Measurements from ENCODE around the gene GTPBP1.

Gene GTPBP1

DNA sequence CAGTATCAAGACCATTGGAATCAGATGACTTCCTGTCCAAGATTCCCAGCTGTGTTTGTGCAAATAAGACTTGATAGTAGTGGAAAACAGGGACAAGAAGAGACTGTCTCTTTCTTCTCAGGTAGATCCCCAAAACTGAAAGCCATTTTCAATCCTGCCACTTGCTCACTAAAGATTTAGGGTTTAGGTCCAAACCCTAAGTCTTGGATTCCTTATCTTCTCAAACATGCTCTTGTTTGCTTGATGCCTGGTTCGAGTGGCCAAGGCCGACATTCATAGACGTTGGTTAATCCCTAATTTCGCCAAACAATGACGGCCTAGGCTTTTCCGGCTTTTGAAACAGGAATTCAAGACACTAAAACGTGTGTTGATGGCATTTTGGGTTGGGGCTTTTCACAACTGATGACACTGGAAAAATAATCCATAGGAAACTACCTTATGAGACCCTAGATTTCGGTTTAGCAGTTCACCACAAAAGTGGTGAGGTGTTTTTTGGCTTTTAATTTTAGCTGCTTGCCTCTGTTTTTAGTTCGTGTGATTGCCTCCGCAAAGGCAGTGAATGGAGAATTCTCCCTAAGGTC, 1.0 kb upstream of the GTPBP1 start:
- DNase-seq: peak in 1 of 4 experiments; percentile 19

DNA sequence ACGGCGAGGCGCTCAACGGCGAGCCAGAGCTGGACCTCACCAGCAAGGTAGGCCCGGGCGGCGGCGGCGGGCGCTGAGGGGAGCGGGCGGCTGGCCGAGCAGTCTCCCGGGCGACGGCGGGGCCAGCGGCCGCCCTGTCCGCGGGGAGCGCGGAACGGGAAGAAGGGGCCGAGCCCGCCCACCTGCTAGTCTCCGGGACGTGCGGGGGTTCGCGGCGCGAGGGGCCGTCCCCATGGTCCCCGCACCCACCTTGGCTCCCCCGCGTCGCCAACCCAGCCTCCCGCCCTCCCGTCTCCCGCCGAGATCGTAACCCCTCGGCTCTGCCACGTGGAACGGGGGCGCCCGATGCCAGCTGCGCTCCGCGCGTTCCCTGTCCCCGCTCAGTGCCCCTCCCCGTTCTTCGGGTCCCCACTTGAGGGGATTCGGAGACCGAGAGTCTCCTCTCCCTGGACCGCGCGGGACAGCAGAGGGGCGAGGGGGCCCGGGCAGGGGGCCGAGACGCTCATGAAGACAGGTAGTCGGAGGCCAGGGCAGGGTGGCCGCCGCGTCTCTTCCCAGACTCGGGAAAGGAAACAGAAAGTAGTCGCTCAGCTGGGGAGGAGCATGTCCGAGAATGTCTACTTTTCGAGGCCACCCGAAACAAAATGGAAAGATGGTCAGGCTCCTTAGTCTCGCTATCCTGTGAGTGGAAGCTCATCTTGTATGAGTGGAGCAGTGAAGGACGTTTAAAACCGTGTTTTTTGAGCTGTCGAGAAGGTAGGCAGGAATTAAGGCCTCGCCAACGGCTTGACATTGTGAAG, 557 bp downstream of the GTPBP1 start:
- peak in 3 of 4 experiments; percentile 42 to 70 (median 48) for DNase-seq

DNA sequence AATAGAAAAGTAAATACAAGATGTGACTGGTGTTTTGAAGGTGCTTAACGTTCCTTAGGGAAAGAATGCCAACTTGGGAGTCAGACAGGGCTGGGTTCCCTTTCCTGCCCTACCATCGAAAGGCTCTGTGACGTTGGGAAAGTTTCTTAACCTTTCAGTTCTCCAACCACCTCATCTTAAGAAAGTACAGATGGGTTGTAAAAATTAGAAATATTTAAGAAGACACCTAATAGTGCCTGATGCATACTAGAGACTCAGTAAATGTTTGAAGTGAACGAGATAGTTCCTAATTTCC, 1.1 kb downstream of the GTPBP1 start:
- no peak for DNase-seq

DNA sequence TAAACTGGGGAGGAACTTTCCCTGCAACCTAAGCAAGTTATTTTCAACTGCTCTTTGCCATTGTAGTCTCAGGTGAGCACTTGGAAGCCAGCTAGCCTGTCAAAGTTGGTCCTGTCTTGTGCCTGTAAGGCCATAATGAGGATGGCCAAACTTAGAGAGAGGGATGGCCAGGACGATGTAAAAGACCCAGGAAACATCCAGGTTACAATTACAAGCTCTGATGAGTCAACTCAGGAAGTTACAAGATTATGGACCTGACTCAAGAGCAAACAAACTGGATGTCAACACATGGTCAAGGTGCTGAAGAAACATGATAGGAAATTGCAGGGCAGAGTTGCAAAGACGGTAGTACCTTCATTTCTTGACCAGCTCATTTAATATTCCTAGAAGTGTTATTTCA, 1.6 kb downstream of the GTPBP1 start:
- peak in 2 of 4 experiments; percentile 28 to 47 for DNase-seq

DNA sequence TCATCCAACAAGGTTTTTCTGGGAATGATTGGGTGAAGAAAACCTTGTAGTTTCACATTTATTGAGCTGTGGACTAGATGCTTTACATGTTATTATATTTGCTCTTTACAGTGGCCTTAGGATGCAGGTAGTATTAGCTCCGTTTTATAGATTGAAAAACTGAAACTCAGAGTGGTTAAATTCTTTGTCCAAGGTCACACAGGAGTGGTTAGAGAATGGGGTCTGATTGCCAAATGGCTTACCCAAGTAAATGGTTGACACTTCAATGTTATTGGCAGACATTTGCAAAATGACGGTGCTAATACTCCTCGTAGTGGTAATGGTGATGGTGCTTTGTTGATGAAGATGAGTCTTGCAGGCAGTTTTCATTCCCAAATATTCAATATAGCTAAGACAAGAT, 2.2 kb downstream of the GTPBP1 start:
- DNase-seq: no peak

DNA sequence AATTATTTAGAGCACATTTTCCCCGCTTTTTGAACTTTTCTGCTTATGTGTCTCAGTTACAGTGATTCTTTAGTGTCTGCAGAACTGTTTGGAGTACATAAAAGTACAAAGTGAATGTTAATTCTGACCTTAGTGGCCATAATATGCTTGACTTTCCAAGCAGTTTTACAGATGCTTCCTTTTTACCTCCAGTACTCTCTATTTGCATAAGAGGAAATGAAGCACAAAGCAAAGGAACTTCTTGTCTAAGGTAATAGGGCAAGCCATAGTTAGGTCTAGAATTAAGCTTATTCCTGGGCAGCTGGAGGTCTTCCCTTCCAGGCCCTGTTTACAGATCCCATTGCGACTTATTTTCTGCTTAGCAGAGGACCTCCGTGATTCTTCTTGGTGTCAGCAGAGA, 3.6 kb downstream of the GTPBP1 start:
- DNase-seq: no peak

DNA sequence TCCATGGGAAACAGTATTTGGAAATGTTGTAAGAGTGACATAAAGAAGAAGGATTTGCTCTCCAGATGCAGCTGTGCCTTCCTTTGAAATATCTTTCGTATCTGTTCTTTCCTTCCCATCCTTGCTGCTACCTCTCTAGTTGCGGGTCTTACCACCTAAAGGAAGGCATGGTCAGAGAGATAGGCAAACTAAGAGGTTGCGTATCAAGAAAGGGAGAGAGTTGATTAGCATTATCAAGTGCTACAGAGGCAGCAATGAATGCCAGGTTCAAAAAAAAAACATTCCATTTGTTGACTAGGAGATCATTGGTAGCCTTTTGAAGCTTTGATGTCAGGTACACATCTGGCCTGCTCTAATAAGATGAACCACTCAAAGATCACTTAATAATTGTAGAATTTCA, 4.6 kb downstream of the GTPBP1 start:
- DNase-seq: no peak

DNA sequence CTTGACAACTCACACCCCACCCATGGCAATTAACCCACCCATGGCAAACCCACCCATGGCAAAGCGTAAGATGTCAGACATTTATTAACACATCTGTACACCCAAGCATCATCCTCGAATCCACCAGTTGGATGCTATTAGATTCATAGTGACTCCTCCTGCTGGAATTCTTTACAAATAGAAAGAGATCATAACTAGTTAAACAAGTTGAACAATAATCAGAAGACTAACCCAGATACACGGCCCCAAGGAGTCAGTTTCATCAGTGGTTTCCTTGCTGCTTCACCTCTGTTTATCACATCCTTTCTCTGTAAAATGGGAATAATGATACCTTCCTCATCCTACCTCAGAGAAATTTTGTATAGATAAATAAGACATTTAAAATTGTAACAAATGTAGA, 5.1 kb downstream of the GTPBP1 start:
- DNase-seq: no peak

DNA sequence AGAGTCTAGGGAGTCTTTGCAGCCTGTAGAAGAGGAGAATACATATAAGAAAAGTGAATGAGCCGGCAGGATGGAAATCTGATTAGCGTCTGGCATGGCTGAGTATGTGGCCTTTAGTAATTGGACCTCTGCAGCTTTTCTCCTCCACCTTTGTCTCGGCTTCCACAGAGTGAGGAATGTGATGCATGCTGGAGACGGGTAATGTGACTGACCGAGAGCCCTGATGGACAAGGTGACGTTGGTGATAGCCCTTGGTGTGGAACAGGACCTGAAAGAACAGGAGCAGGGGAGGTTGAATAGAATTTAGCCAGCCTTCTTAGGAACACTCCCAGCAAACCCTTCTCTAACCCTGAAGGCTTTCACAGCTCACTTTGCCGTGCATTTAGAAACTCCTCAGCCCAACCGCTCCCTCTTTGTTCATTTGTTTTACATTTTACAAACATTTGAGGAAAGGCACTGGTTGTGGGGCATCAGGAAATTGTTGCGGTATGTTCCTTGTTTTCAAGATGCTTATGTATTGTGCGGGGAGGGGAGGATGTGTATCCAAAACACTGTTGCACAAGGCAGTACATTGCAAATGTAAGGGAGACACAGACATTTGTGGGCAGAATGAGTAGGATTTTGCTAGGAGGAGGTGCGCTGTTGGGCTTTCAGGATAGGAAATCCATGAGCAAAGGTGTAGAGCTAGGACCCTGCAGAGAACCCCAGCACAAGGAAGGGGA, 6.9 kb downstream of the GTPBP1 start:
- no peak for DNase-seq

DNA sequence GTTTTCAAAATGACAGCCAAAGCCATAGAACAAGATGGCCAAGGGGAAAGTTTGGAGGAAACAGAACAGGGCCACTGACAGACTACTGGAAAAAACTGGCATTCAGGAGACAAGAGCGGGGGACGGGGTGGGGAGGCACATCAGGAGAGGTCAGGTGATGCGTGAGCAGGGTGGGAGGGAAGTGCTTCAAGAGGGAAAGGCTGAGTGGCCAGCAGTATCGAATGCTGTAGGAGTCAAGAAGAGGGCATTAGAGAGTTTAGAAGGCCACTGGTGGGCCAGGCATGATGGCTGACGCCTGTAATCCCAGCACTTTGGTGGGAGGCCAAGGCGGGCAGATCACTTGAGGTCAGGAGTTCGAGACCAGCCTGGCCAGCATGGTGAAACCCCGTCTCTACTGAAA, 8.2 kb downstream of the GTPBP1 start:
- DNase-seq: no peak

DNA sequence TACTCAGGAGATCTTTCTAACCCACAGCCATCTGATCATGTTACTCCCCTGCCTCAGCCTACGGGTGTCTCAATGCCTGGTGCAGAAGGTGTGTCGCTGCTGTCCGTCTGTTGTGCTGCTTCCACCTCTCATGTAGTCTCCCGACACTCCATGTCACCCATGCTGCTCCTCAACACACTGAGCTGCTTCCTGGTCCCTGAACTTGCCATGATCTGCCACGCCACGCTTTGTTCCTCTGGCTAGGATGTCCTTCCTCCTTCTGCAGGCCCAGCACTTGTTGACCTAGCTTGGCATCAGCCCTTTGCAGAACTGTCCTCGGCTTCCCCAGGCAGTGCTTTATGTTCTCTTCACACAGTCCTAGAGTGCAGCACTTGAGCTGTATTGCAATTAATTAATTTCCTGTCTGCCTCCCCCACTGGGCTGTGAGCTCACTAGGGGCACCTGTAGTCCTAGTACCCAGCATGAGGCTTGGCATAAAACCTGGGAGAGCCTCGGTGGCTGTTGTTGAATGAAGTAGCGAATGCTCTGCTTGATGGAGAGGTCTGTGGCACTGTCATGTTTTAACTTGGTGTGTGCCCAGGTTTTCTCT, 9.5 kb downstream of the GTPBP1 start:
- peak; percentile 64 to 78 (median 72) for DNase-seq

DNA sequence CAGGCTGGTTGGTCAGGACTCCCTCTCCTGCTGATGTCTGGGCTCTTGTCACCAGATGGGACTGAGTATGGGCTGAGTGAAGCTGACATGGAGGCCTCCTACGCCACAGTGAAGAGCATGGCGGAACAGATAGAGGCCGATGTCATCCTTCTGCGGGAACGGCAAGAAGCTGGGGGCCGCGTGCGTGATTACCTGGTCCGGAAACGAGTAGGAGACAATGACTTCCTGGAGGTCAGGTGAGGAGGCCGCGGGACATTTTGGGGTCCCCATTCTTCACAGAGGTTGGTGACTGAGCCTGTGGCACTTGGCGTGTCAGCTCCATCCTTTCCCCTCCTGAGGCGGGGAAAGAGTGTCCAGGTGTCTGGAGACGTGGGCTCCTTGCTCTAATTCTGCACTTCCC, 10.1 kb downstream of the GTPBP1 start:
- DNase-seq: no peak

DNA sequence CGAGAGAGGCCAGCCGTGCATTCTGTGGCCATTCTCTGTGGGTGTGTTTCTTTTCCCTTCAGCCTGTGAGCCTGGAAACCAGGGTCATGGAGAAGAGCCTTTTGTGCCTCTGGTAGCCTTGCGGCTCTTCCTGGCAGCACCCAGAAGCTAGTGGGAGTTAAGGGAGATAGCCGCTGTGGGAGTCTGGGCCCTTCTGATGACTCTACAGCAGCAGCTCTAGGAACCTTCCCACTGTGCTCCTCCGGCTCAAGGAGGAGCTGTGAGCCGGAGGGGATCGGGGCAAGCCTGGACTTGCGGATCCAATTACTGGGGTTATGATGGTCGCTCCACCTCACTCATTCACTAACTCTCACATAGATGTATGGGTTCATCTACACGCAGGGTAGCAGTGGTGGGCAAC, 10.5 kb downstream of the GTPBP1 start:
- DNase-seq: no peak

DNA sequence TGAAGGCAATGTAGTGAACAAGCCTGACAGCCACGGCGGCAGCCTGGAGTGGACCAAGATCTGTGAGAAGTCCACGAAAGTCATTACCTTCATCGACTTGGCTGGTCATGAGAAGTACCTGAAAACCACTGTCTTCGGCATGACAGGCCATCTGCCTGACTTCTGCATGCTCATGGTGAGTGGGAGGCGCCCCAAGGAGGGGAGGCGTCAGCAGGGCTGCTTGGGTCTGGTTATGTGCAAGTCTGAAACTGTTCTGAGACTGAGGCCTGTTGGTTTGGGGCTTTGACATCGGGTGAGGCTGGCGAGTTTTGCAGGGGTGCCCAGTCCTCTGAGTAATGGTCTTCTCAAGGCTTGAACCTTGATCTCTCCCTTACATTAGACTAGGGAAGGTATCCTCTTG, 11.1 kb downstream of the GTPBP1 start:
- DNase-seq: no peak

DNA sequence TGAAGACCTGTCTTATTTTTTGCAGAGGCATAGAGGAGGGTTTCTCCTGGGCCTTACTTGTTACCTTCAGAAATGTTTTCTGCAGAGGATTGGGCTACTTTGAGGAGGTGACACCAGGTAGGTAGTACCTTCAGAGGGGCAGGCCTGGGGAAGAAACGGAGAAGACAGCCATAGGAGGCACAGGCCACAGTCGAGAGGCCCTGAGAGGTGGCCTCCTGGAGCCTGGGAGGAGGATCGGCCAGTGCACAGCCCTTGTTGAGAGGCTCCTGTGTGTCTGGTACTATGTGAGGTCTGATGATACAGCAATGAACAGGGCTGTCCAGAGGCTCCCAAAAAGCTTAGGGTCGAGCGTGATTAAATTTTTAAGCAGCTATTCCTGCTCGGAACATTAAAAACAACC, 11.5 kb downstream of the GTPBP1 start:
- no peak for DNase-seq

DNA sequence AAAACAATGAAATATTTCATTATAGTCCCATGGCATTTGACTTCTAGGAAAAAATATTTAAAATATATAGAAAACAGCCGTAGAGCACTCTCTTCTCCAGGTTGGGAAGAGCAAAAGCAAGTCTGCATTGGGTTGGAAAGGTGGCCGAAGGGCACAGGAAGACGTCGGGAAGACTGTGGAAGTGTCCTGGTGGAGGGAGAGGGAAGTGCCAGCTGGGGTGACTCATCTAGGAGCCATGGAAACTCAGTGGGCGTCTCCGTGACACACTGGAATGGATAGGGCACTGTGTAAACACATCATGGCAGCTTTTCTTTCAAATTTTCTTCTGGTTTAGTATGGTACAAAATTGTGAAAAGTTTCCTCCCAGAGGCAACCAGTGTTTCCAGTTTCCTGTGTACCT, 12.7 kb downstream of the GTPBP1 start:
- peak; percentile 44 to 67 (median 54) for DNase-seq

DNA sequence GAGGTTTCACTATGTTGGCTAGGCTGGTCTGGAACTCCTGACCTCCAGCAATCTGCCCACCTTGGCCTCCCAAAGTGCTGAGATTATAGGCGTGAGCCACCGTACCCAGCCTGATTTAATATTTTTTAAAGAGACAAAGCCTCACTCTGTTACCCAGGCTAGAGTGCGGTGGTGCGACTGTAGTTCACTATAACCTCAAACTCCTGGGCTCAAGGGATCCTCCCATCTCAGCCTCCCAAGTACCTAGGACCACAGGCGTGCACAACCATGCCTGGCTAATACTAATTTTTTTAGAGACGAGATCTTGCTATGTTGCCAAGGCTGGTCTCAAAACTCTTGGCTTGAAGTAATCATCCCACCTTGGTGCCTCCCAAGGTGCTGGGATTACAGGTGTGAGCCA, 13.5 kb downstream of the GTPBP1 start:
- DNase-seq: no peak

DNA sequence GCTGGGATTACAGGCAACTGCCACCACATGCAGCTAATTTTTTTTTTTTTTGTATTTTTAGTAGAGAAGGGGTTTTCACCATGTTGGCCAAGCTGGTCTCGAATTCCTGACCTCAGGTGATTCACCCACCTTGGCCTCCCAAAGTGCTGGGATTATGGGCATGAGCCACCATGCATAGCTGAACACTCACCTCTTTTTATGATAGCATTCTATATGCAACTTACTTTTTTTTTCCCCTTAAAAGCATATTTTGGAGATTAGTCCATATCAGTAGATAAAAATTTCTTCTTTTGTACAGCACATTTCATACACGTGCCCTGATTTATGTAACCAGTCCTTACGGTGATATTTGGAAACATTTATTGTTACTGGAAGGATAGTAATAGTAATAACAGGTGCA, 14.6 kb downstream of the GTPBP1 start:
- no peak for DNase-seq

DNA sequence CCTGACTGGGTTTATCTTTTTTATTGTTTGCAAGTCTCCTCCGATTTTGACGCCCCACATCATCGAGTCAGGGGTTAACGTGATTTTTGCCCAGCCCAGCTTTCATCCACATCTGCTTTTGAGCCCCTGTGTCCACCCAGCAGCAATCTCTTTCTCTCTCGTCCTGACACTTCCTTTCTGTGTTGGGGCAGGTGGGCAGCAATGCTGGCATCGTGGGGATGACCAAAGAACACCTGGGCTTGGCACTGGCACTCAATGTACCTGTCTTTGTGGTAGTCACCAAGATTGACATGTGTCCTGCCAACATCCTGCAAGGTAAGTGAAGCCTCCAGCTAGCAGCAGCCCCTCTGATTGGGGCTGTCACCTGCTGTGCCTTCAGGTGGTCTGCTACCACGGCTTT, 15.8 kb downstream of the GTPBP1 start:
- no peak for DNase-seq

DNA sequence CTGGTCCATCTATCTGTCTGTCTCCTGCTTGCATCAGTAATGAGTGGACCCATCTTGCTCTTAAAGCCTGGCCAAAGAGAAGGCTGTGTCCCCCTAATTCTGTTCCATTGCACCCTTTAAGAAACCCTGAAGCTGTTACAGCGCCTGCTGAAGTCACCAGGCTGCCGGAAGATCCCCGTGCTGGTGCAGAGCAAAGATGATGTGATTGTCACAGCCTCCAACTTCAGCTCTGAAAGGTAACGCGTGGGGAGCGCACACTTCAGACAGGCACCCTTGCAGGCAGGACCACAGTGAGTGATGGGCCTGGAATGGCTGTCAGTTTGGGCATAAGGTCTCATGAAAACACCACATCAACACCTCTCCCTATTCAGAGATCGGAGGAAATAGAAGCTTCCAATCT, 18.4 kb downstream of the GTPBP1 start:
- no peak for DNase-seq

DNA sequence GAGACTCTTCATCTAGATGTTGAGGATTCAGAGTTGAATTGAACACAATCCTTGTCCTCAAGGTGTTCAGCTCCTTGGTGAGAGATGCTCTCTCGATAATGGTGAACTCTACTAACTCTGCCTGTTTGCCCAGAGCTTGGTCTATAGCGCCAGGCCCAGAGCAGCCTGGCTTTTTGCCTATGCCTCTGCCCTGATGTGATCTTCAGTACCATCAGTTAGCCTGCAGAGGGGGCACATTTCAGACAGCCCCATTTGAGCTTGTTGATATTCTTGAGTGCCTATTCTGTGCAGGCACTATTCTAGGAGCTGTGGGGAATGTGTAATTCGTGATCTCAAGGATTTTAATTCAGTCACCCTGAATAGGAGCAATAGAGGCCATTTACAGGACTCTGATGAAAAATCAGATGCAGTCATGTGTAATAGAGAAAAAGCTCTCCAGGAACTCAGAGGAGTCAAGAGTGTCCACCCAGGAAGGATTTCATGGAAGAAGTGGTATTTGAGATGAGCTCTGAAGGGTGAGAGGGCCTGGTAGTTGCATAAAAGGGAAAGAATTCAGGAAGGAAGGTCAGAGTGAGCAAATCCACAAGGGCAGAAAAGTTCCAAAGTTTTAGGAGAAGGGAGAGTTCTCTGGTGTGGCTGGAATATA, 19.3 kb downstream of the GTPBP1 start:
- peak; percentile 51 to 64 (median 58) for DNase-seq

DNA sequence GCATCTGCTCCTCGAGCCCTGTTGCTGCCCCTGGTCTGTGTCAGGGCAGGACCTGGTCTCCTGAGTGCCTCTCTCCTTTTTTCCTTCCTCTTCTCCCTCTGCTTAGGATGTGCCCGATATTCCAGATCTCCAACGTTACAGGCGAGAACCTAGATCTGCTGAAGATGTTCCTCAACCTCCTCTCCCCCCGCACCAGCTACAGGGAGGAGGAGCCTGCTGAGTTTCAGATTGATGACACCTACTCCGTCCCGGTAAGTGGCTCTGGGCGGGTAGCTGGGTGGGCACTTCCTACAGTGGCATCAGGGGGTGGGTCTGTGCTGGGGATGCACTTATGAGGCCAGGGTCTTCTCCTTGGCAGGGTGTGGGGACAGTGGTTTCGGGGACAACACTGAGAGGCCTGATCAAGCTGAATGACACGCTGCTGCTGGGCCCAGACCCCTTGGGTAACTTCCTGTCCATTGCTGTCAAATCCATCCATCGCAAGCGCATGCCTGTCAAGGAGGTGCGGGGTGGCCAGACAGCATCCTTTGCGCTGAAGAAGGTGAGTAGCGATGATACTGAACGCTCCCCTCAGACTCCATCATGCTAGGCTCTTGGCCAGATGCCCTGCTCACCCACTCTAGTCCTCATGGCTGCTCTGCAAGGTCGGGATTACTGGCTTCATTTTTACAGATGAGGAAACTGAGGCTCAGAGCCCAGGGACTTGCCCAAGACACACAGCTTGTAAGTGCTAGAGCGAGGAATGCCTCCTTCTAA, 20.3 kb downstream of the GTPBP1 start:
- no peak for DNase-seq
